Measurements from ENCODE around the gene TRIM8. TPM values are rescaled to one million over a fixed set of nuclear protein-coding genes. Genes with fewer than 3 reads are reported as not detected.

Gene TRIM8
- polyA plus RNA-seq, 3 donors, result 39.4 to 183 (median 41.4) TPM

DNA sequence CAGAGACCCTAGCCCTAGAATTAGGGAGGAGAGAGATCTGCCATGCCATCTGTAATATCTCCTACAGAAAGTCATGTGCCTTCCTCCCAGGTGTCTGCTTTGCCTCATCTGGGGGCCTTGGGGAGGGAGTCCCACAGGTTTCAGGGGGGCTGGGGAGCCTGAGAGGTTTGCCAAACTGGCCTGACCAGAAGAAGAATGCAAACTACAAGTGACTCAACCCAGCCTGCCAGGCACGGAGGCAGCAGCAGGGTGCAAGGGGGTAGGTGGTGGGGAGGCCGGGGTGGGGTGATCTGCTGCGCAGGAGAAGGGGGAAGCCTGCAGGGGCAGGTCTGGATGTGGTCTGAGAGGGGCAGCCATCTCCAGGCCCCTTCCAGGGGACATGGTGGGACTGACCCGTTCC, 9.6 kb upstream of the TRIM8 start:
- H3K27ac ChIP-seq (ENCODE audit: low read depth in 1 of 2, low read length in 2 of 2), result peak overlapping the region; percentile 96 to 99
- peaks cover 13 to 19% of the 10 kb centered on the region in 2 donors for H3K36me3 ChIP-seq (replicated peaks in 1 of 2; ENCODE audit: control insufficient read depth in 1 of 2, insufficient read depth in 2 of 2, low read length in 2 of 2)
- peaks cover 20 to 24% of the 10 kb centered on the region in 2 donors for H3K36me3 Mint-ChIP-seq
- H3K4me2 ChIP-seq (replicated peaks; ENCODE audit: extremely low read depth, low read length, poor library complexity, severe bottlenecking), result peak overlapping the region; percentile 45
- peaks cover 0 to 4% (median 0%) of the 10 kb centered on the region in 7 donors for H3K9me3 Mint-ChIP-seq
- peak overlapping the region in 1 of 3 experiments; percentile 57 for H3K4me3 ChIP-seq (replicated peaks in 1 of 3; ENCODE audit: low read depth in 2 of 3, low read length in 3 of 3)
- TF ChIP-seq, protein P1, sequence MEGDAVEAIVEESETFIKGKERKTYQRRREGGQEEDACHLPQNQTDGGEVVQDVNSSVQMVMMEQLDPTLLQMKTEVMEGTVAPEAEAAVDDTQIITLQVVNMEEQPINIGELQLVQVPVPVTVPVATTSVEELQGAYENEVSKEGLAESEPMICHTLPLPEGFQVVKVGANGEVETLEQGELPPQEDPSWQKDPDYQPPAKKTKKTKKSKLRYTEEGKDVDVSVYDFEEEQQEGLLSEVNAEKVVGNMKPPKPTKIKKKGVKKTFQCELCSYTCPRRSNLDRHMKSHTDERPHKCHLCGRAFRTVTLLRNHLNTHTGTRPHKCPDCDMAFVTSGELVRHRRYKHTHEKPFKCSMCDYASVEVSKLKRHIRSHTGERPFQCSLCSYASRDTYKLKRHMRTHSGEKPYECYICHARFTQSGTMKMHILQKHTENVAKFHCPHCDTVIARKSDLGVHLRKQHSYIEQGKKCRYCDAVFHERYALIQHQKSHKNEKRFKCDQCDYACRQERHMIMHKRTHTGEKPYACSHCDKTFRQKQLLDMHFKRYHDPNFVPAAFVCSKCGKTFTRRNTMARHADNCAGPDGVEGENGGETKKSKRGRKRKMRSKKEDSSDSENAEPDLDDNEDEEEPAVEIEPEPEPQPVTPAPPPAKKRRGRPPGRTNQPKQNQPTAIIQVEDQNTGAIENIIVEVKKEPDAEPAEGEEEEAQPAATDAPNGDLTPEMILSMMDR (IDR thresholded peaks at IDR 0.05), result no peak
- intact Hi-C loops (cut with micrococcal nuclease), result no loop called here
- no peaks in the 10 kb centered on the region for H4K20me1 ChIP-seq (ENCODE audit: insufficient read depth, low read length)
- H3K4me3 Mint-ChIP-seq, result no peak overlapping the region
- DNase-seq, result peak in 1 of 3 donors; percentile 27
- H3K27ac Mint-ChIP-seq, result peak overlapping the region; percentile 73 to 98 (median 96)
- peaks cover 64% of the 10 kb centered on the region for H3K4me1 Mint-ChIP-seq
- H3K9me3 ChIP-seq (replicated peaks in 1 of 2; ENCODE audit: control insufficient read depth in 1 of 2, insufficient read depth in 1 of 2, low read length in 2 of 2), result no peaks in the 10 kb centered on the region
- no peak overlapping the region for H2AFZ ChIP-seq (ENCODE audit: insufficient read depth, low read depth, low read length, poor library complexity, severe bottlenecking)
- H3K27me3 Mint-ChIP-seq (ENCODE audit: low read depth in 3 of 3), result peaks cover 2 to 6% (median 3%) of the 10 kb centered on the region in 3 donors
- H3K79me2 ChIP-seq (ENCODE audit: insufficient read depth, low read length), result peaks cover 19% of the 10 kb centered on the region
- peaks cover 61 to 63% of the 10 kb centered on the region in 2 donors for H3K4me1 ChIP-seq (ENCODE audit: control insufficient read depth in 1 of 2, insufficient read depth in 2 of 2, low read length in 2 of 2)
- H3K9ac ChIP-seq (ENCODE audit: insufficient read depth, low read length, poor library complexity, severe bottlenecking), result no peak overlapping the region
- 55% methylated on average over 3 of the region's 4 CpGs for WGBS (ENCODE audit: insufficient coverage)
- no peaks in the 10 kb centered on the region for H3K27me3 ChIP-seq (ENCODE audit: control insufficient read depth in 2 of 2, insufficient read depth in 2 of 2, low read length in 2 of 2)

DNA sequence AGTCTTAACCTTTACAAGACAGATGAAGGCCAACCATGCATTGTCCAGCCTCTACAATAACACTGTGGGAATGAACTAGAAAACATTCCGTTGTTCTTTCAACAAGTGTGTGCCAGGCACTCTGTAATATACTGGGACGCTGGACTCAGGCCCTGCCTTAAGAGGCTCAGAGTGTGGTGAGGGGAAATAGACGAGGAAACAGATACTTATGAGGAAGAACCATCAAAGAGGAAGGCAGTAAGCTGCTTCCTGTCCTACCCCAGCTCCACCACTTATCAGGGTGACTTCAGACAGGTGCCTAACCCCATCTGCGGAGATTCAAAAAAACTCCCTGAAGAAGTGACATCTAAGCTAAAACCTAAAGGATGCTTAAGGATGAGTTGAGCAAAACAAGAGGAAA, 8.9 kb upstream of the TRIM8 start:
- intact Hi-C loops (cut with micrococcal nuclease), result no loop called here
- Mint-ChIP-seq H3K4me1 (peaks cover 64% of the 10 kb centered on the region), H3K36me3 (peaks cover 13 to 18% of the 10 kb centered on the region in 2 donors), H3K27ac (peak overlapping the region; percentile 73 to 97 (median 85)), H3K4me3 (peak overlapping the region; percentile 10 to 59), H3K27me3 (ENCODE audit: low read depth in 3 of 3) (peaks cover 2 to 6% (median 3%) of the 10 kb centered on the region in 3 donors), H3K9me3 (peaks cover 0 to 4% (median 0%) of the 10 kb centered on the region in 7 donors)
- Histone ChIP-seq H3K36me3 (replicated peaks in 1 of 2; ENCODE audit: control insufficient read depth in 1 of 2, insufficient read depth in 2 of 2, low read length in 2 of 2) (peaks cover 6 to 12% of the 10 kb centered on the region in 2 donors), H2AFZ (ENCODE audit: insufficient read depth, low read depth, low read length, poor library complexity, severe bottlenecking) (no peak overlapping the region), H3K4me1 (ENCODE audit: control insufficient read depth in 1 of 2, insufficient read depth in 2 of 2, low read length in 2 of 2) (peaks cover 61 to 63% of the 10 kb centered on the region in 2 donors), H3K9me3 (replicated peaks in 1 of 2; ENCODE audit: control insufficient read depth in 1 of 2, insufficient read depth in 1 of 2, low read length in 2 of 2) (no peaks in the 10 kb centered on the region), H3K27me3 (ENCODE audit: control insufficient read depth in 2 of 2, insufficient read depth in 2 of 2, low read length in 2 of 2) (no peaks in the 10 kb centered on the region), H3K79me2 (ENCODE audit: insufficient read depth, low read length) (peaks cover 19% of the 10 kb centered on the region), H3K27ac (ENCODE audit: low read depth in 1 of 2, low read length in 2 of 2) (peak overlapping the region; percentile 3 to 96), H3K9ac (ENCODE audit: insufficient read depth, low read length, poor library complexity, severe bottlenecking) (no peak overlapping the region), H3K4me3 (replicated peaks in 1 of 3; ENCODE audit: low read depth in 2 of 3, low read length in 3 of 3) (peak overlapping the region in 1 of 3 experiments; percentile 57), H4K20me1 (ENCODE audit: insufficient read depth, low read length) (no peaks in the 10 kb centered on the region), H3K4me2 (replicated peaks; ENCODE audit: extremely low read depth, low read length, poor library complexity, severe bottlenecking) (peak overlapping the region; percentile 45)
- DNase-seq, result peak in 2 of 3 donors; percentile 72 to 74
- WGBS (ENCODE audit: insufficient coverage), result no CpG with 5 or more reads among the region's 4 CpGs
- TF ChIP-seq, protein P1 (IDR thresholded peaks at IDR 0.05), result no peak
